ENCODE measurements around the gene APOL6.

DNA sequence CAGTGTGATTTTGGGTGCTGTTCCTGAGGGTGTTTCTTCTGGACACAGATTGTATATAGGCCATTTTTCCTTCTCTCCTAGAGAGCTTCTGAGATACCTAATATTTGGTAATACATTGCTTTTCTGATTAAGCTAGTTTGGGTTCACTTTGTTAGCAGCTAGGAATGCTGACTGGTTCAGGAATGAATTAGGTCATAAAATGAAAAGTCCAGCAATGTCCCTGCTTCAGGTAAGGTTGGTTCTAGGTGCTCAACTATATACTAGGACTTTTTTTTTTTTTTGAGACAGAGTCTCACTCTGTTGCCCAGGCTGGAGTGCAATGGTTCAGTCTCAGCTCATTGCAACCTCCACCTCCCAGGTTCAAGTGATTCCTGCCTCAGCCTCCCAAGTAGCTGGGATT, 36.5 kb downstream of the APOL6 start:
- TF ChIP-seq, protein P1, sequence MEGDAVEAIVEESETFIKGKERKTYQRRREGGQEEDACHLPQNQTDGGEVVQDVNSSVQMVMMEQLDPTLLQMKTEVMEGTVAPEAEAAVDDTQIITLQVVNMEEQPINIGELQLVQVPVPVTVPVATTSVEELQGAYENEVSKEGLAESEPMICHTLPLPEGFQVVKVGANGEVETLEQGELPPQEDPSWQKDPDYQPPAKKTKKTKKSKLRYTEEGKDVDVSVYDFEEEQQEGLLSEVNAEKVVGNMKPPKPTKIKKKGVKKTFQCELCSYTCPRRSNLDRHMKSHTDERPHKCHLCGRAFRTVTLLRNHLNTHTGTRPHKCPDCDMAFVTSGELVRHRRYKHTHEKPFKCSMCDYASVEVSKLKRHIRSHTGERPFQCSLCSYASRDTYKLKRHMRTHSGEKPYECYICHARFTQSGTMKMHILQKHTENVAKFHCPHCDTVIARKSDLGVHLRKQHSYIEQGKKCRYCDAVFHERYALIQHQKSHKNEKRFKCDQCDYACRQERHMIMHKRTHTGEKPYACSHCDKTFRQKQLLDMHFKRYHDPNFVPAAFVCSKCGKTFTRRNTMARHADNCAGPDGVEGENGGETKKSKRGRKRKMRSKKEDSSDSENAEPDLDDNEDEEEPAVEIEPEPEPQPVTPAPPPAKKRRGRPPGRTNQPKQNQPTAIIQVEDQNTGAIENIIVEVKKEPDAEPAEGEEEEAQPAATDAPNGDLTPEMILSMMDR (conservative IDR thresholded peaks at IDR 0.05; ENCODE audit: low read depth, low read length), result no peak
- TF ChIP-seq POLR2A (IDR thresholded peaks at IDR 0.05; ENCODE audit: low read depth, low read length), result no peak
